Right ventricle myocardium inferior (tissue), 1 donor: ENCODE results near the gene CTPS1. TPM values are rescaled to one million over a fixed set of nuclear protein-coding genes. Genes with fewer than 3 reads are reported as not detected.

Source experiments
- ATAC-seq: fragments of 200-7000 bp; cut with Tn5 transposase; one replicate; pipeline ENCODE4 v1.9.1; 2020; ENCODE audit warnings: mild to moderate bottlenecking, moderate library complexity
- DNase-seq: peaks from one replicate; pipeline ENCODE4 v3.0.0; 2021; ENCODE audit errors: missing footprints
- intact Hi-C: fragments of 100-400 bp; cut with DNase I; formaldehyde crosslinking; loops from one replicate; pipeline ENCODE4 v1.11.0; 2022
- total RNA-seq: library from RNA; stranded (reverse); fragmentation: NEBNext Ultra II Directional; extraction: Animal tissue kit (Norgen Biotek cat#: 25700); gene quantifications from one replicate; pipeline ENCODE4 v1.2.1, GENCODE V29; 2021
- donor health status: DM: no; HTN: yes; CAD: no; lungs with severe emphysema.

The CTPS1 gene
- total RNA-seq, 1 donor from 2014 or later, result 7.2 TPM

- no peak for DNase-seq
- ATAC-seq, result no peak
These were observed 6.9 kb downstream of the CTPS1 start for GRCh38 chr1:40986328-40986783.

GRCh38 chr1:40986956-40987355 is 7.5 kb downstream of the CTPS1 start:
- ATAC-seq (peak; percentile 62), DNase-seq (no peak)
- intact Hi-C loops, result no loop called here

More at GRCh38 chr1:40986328-40986783, 6.9 kb downstream of the CTPS1 start:
- intact Hi-C loops, result no loop called here

- ATAC-seq (peak; percentile 43), DNase-seq (no peak)
- intact Hi-C loops, result no loop called here
These were observed 8.2 kb downstream of the CTPS1 start for GRCh38 chr1:40987439-40988276.

- intact Hi-C loops, result no loop called here
- no peak for ATAC-seq
These were observed 8.8 kb downstream of the CTPS1 start for GRCh38 chr1:40988280-40988679.

GRCh38 chr1:40989066-40989465 is 9.6 kb downstream of the CTPS1 start:
- ATAC-seq (no peak), DNase-seq (no peak)
- intact Hi-C loops, result no loop called here

More at GRCh38 chr1:40988280-40988679, 8.8 kb downstream of the CTPS1 start:
- DNase-seq, result no peak

- intact Hi-C loops, result no loop called here
- no peak for DNase-seq
- no peak for ATAC-seq
These were observed 17.6 kb downstream of the CTPS1 start for GRCh38 chr1:40997096-40997495.

- intact Hi-C loops, result no loop called here
- ATAC-seq (no peak), DNase-seq (no peak)
These were observed 19.2 kb downstream of the CTPS1 start for GRCh38 chr1:40998668-40999067.

- no peak for DNase-seq
- no peak for ATAC-seq
These were observed 23.7 kb downstream of the CTPS1 start for GRCh38 chr1:41003127-41003639.

GRCh38 chr1:41003640-41004220 is 24.2 kb downstream of the CTPS1 start:
- intact Hi-C loops, result no loop called here
- ATAC-seq (peak; percentile 98), DNase-seq (peak; percentile 94)

More at GRCh38 chr1:41003127-41003639, 23.7 kb downstream of the CTPS1 start:
- intact Hi-C loops, result no loop called here

- no peak for ATAC-seq
- no peak for DNase-seq
- intact Hi-C loops, result no loop called here
These were observed 26.4 kb downstream of the CTPS1 start for GRCh38 chr1:41005876-41006275.

- ATAC-seq (no peak), DNase-seq (no peak)
- intact Hi-C loops, result no loop called here
These were observed 27.7 kb downstream of the CTPS1 start for GRCh38 chr1:41006942-41007865.

GRCh38 chr1:41009466-41009865 is 30.0 kb downstream of the CTPS1 start:
- DNase-seq, result no peak
- intact Hi-C loops, result no loop called here
- no peak for ATAC-seq

GRCh38 chr1:41010345-41010744 is 30.8 kb downstream of the CTPS1 start:
- DNase-seq (no peak), ATAC-seq (no peak)
- intact Hi-C loops, result no loop called here

- no peak for ATAC-seq
- no peak for DNase-seq
- intact Hi-C loops, result no loop called here
These were observed 33.5 kb downstream of the CTPS1 start for GRCh38 chr1:41013024-41013423.

GRCh38 chr1:41013796-41014195 is 34.3 kb downstream of the CTPS1 start:
- intact Hi-C loops, result no loop called here
- ATAC-seq (peak; percentile 24), DNase-seq (no peak)

GRCh38 chr1:41014871-41015270 is 35.4 kb downstream of the CTPS1 start:
- intact Hi-C loops, result no loop called here
- ATAC-seq (no peak), DNase-seq (no peak)

GRCh38 chr1:41015281-41015896 is 35.9 kb downstream of the CTPS1 start:
- intact Hi-C loops, result no loop called here
- DNase-seq (no peak), ATAC-seq (no peak)

- intact Hi-C loops, result no loop called here
- ATAC-seq, result no peak
- DNase-seq, result no peak
These were observed 36.5 kb downstream of the CTPS1 start for GRCh38 chr1:41015897-41016470.
